HCT116 (cell line): Measurements from ENCODE around the gene PLEKHG5.

ENCODE experiments used
- CBX3 ChIP-seq: IDR thresholded peaks from 2 replicates; pipeline ENCODE4 v1.6.1; 2012; ENCODE audit warnings: low read depth
- CEBPB ChIP-seq: IDR thresholded peaks from 2 replicates; pipeline ENCODE4 v1.6.1; 2012; ENCODE audit warnings: low read depth
- EZH2 ChIP-seq: fragments of 200-600 bp; sonication (generic); IDR thresholded peaks from 2 replicates; pipeline ENCODE4 v1.6.1; 2017; ENCODE audit warnings: antibody characterized with exemption, mixed run types
- JUND ChIP-seq: IDR thresholded peaks from 2 replicates; pipeline ENCODE4 v1.6.1; 2012
- POLR2A ChIP-seq: IDR thresholded peaks from 2 replicates; pipeline ENCODE4 v1.7.0; 2011; ENCODE audit warnings: borderline replicate concordance; ENCODE audit not compliant: insufficient read depth, insufficient read length; ENCODE audit errors: extremely low read depth
- POLR2AphosphoS5 ChIP-seq: IDR thresholded peaks from 2 replicates; pipeline ENCODE4 v1.6.1; 2011; ENCODE audit warnings: mild to moderate bottlenecking, low read depth, low read length, moderate library complexity
- SP1 ChIP-seq: IDR thresholded peaks from 2 replicates; pipeline ENCODE4 v1.6.1; 2012; ENCODE audit warnings: low read depth
- SRF ChIP-seq: IDR thresholded peaks from 2 replicates; pipeline ENCODE4 v1.6.1; 2012; ENCODE audit warnings: low read depth
- TCF7L2 ChIP-seq: IDR thresholded peaks from 2 replicates; pipeline ENCODE4 v1.7.0; 2011; ENCODE audit warnings: borderline replicate concordance, inconsistent platforms; ENCODE audit not compliant: insufficient read depth, insufficient read length; ENCODE audit errors: extremely low read depth
- TF ChIP-seq, protein P1 (sequence below), 3 experiments: fragments of 200-600 bp in 1 of 3; sonication (generic) in 1 of 3; IDR thresholded peaks in 2 of 3; conservative IDR thresholded peaks in 1 of 3; 2 replicates each; pipeline ENCODE4 v1.5.1; 2012 to 2017; ENCODE audit warnings: low read depth in 2 of 3, low read length in 2 of 3, antibody characterized with exemption in 1 of 3, borderline replicate concordance in 1 of 3, control low read depth in 1 of 3, mild to moderate bottlenecking in 1 of 3, mixed read lengths in 1 of 3, mixed run types in 1 of 3, moderate library complexity in 1 of 3; ENCODE audit not compliant: insufficient read depth in 1 of 3
- TF ChIP-seq, protein P2 (sequence below): IDR thresholded peaks from 2 replicates; pipeline ENCODE4 v1.6.1; 2012
- TF ChIP-seq, protein P3 (sequence below): IDR thresholded peaks from 2 replicates; pipeline ENCODE4 v1.6.1; 2011; ENCODE audit warnings: mild to moderate bottlenecking, low read length, moderate library complexity; ENCODE audit not compliant: insufficient replicate concordance; ENCODE audit errors: extremely low read depth
- TF ChIP-seq, protein P4 (sequence below): IDR thresholded peaks from 2 replicates; pipeline ENCODE4 v1.6.1; 2012; ENCODE audit warnings: low read depth

DNA sequence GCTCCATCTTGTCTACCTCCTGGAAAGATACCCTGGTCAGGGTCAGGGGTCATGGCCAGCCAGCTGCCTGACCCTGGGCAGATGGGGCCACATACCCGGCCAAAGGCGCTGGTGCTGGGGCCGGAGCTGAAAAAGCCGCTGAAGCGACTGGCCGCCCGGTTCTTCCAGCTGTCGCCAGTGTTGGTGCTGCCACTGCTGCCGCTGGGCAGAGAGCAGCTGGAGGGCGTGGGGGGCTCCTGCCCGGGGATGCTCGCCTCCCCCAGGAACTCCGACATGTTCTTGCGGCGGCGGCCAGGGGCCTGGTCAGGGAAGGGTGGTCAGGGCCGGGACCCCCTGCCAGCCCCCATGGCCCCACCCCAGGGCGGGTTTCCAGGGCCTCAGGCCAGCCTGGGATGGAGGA is 18.3 kb downstream of the PLEKHG5 start:
- TF ChIP-seq POLR2A (no peak), POLR2AphosphoS5 (no peak), EZH2 (no peak), JUND (no peak), SP1 (no peak), SRF (no peak), CEBPB (no peak), TCF7L2 (no peak), CBX3 (no peak)
- TF ChIP-seq, protein P1, sequence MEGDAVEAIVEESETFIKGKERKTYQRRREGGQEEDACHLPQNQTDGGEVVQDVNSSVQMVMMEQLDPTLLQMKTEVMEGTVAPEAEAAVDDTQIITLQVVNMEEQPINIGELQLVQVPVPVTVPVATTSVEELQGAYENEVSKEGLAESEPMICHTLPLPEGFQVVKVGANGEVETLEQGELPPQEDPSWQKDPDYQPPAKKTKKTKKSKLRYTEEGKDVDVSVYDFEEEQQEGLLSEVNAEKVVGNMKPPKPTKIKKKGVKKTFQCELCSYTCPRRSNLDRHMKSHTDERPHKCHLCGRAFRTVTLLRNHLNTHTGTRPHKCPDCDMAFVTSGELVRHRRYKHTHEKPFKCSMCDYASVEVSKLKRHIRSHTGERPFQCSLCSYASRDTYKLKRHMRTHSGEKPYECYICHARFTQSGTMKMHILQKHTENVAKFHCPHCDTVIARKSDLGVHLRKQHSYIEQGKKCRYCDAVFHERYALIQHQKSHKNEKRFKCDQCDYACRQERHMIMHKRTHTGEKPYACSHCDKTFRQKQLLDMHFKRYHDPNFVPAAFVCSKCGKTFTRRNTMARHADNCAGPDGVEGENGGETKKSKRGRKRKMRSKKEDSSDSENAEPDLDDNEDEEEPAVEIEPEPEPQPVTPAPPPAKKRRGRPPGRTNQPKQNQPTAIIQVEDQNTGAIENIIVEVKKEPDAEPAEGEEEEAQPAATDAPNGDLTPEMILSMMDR (IDR thresholded peaks at IDR 0.05 in 2 of 3, conservative IDR thresholded peaks at IDR 0.05 in 1 of 3; ENCODE audit: borderline replicate concordance in 1 of 3, insufficient read depth in 1 of 3, low read depth in 2 of 3, low read length in 2 of 3): no peak
- TF ChIP-seq, protein P2, sequence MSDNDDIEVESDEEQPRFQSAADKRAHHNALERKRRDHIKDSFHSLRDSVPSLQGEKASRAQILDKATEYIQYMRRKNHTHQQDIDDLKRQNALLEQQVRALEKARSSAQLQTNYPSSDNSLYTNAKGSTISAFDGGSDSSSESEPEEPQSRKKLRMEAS: no peak
- TF ChIP-seq, protein P3, sequence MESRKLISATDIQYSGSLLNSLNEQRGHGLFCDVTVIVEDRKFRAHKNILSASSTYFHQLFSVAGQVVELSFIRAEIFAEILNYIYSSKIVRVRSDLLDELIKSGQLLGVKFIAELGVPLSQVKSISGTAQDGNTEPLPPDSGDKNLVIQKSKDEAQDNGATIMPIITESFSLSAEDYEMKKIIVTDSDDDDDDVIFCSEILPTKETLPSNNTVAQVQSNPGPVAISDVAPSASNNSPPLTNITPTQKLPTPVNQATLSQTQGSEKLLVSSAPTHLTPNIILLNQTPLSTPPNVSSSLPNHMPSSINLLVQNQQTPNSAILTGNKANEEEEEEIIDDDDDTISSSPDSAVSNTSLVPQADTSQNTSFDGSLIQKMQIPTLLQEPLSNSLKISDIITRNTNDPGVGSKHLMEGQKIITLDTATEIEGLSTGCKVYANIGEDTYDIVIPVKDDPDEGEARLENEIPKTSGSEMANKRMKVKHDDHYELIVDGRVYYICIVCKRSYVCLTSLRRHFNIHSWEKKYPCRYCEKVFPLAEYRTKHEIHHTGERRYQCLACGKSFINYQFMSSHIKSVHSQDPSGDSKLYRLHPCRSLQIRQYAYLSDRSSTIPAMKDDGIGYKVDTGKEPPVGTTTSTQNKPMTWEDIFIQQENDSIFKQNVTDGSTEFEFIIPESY: no peak
- TF ChIP-seq, protein P4, sequence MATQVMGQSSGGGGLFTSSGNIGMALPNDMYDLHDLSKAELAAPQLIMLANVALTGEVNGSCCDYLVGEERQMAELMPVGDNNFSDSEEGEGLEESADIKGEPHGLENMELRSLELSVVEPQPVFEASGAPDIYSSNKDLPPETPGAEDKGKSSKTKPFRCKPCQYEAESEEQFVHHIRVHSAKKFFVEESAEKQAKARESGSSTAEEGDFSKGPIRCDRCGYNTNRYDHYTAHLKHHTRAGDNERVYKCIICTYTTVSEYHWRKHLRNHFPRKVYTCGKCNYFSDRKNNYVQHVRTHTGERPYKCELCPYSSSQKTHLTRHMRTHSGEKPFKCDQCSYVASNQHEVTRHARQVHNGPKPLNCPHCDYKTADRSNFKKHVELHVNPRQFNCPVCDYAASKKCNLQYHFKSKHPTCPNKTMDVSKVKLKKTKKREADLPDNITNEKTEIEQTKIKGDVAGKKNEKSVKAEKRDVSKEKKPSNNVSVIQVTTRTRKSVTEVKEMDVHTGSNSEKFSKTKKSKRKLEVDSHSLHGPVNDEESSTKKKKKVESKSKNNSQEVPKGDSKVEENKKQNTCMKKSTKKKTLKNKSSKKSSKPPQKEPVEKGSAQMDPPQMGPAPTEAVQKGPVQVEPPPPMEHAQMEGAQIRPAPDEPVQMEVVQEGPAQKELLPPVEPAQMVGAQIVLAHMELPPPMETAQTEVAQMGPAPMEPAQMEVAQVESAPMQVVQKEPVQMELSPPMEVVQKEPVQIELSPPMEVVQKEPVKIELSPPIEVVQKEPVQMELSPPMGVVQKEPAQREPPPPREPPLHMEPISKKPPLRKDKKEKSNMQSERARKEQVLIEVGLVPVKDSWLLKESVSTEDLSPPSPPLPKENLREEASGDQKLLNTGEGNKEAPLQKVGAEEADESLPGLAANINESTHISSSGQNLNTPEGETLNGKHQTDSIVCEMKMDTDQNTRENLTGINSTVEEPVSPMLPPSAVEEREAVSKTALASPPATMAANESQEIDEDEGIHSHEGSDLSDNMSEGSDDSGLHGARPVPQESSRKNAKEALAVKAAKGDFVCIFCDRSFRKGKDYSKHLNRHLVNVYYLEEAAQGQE: no peak
